T-helper 2 cell treated with Interferon-gamma antibody and Interleukin-4, amounts not matched to agents 100 ng/mL and 5 ng/mL, for 36 hours (primary cell): Measurements from ENCODE around the gene SOX5. TPM values are rescaled to one million over a fixed set of nuclear protein-coding genes. Genes with fewer than 3 reads are reported as not detected.

Experiments
- intact Hi-C: fragments of 100-400 bp; cut with micrococcal nuclease; formaldehyde crosslinking; loops from one replicate; pipeline ENCODE4 v1.15.1; 2023
- total RNA-seq: library from RNA; stranded (reverse); gene quantifications from 2 replicates; pipeline ENCODE4 v1.2.3, GENCODE V29; 2022

The SOX5 gene
- total RNA-seq, 1 donor from 2014 or later = not detected

GRCh38 chr12:23617749-23618148, 331.7 kb downstream of the SOX5 start:
- intact Hi-C loops = no loop called here

GRCh38 chr12:23614280-23614679, 335.2 kb downstream of the SOX5 start:
- intact Hi-C loops = no loop called here

GRCh38 chr12:23611320-23611719, 338.1 kb downstream of the SOX5 start:
- intact Hi-C loops = no loop called here

- intact Hi-C loops = no loop called here
These were observed 348.6 kb downstream of the SOX5 start for GRCh38 chr12:23600919-23601318.

- intact Hi-C loops = no loop called here
These were observed 352.9 kb downstream of the SOX5 start for GRCh38 chr12:23596568-23596967.

GRCh38 chr12:23587833-23588559, 361.5 kb downstream of the SOX5 start:
- intact Hi-C loops = no loop called here

- intact Hi-C loops = no loop called here
These were observed 363.7 kb downstream of the SOX5 start for GRCh38 chr12:23585782-23586163.

GRCh38 chr12:23585156-23585781, 364.2 kb downstream of the SOX5 start:
- intact Hi-C loops = no loop called here

GRCh38 chr12:23581913-23582312, 367.6 kb downstream of the SOX5 start:
- intact Hi-C loops = no loop called here

GRCh38 chr12:23579257-23579656, 370.2 kb downstream of the SOX5 start:
- intact Hi-C loops = no loop called here

GRCh38 chr12:23576372-23576771, 373.1 kb downstream of the SOX5 start:
- intact Hi-C loops = no loop called here

- intact Hi-C loops = no loop called here
These were observed 380.1 kb downstream of the SOX5 start for GRCh38 chr12:23569356-23569755.

- intact Hi-C loops = no loop called here
These were observed 383.3 kb downstream of the SOX5 start for GRCh38 chr12:23566133-23566532.

GRCh38 chr12:23564451-23565152, 384.9 kb downstream of the SOX5 start:
- intact Hi-C loops = no loop called here

- intact Hi-C loops = no loop called here
These were observed 387.8 kb downstream of the SOX5 start for GRCh38 chr12:23561364-23562345.

- intact Hi-C loops = no loop called here
These were observed 388.9 kb downstream of the SOX5 start for GRCh38 chr12:23560611-23561010.

GRCh38 chr12:23559268-23559753, 390.2 kb downstream of the SOX5 start:
- intact Hi-C loops = no loop called here

- intact Hi-C loops = no loop called here
These were observed 392.8 kb downstream of the SOX5 start for GRCh38 chr12:23556661-23557060.

- intact Hi-C loops = no loop called here
These were observed 393.7 kb downstream of the SOX5 start for GRCh38 chr12:23555825-23556207.

GRCh38 chr12:23555180-23555824, 394.2 kb downstream of the SOX5 start:
- intact Hi-C loops = no loop called here

- intact Hi-C loops = no loop called here
These were observed 397.1 kb downstream of the SOX5 start for GRCh38 chr12:23552417-23552816.
